Measurements from ENCODE around the gene KIZ. TPM values are rescaled to one million over a fixed set of nuclear protein-coding genes. Genes with fewer than 3 reads are reported as not detected.
"Not testable (repeated sequence)": the region's sequence is repeated elsewhere in the genome, so short reads cannot be mapped to it uniquely, and the experiment has no call there.

The KIZ gene
- total RNA-seq, 1 experiment from 2014 or later, result 15.7 TPM

DNA sequence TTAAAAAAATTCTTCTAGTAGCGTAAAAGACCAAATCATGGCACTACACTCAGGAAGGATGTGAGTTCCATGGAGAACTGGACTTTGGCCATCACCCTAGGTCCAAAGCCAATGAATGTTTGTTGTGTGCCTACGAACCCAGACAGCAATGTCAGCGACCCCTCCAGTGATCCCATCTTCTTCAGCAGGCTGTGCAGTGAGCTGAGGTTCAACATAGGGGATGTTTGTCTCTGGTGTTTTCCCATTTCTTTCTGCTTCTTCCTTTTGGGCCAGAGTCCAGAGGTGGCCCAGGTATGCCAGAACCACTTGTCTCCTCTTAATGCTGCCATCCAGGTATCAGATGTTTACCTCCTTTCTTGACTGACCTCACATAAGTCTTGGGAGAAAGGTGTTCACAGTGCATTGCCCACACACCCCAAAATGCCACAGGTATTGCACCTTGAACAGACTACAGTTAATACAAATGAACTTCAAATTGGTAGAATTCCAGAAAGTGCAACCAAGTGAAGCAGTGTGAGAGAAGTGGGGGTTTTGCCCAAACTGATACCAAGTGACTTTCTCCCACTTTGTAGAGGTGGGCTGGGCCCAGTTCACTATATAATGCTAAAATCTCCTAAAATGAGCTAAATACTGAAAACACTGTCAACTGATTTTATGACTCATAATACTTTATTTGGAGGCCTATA is 14.1 kb downstream of the KIZ start:
- DNase-seq (ENCODE audit: low read depth), result no peak

DNA sequence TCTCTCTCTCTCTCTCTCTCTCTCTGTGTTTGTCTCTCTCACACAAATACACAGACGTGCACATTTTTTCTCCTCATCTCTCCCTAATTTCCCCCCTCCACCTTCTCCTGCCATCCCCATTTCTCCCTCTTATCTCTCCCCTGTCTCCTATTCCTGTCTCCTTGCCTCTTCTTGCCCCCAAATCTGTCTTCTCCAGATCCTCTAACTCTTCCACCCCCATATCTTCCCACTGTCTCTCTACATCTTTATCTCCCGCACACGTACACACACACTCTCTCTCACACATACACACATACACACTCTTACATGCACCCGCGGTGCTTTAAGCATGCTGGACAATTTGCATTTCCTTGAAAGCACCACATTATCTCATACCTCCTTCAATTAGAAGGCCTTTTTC is 15.9 kb downstream of the KIZ start:
- no peak for DNase-seq (ENCODE audit: low read depth)

DNA sequence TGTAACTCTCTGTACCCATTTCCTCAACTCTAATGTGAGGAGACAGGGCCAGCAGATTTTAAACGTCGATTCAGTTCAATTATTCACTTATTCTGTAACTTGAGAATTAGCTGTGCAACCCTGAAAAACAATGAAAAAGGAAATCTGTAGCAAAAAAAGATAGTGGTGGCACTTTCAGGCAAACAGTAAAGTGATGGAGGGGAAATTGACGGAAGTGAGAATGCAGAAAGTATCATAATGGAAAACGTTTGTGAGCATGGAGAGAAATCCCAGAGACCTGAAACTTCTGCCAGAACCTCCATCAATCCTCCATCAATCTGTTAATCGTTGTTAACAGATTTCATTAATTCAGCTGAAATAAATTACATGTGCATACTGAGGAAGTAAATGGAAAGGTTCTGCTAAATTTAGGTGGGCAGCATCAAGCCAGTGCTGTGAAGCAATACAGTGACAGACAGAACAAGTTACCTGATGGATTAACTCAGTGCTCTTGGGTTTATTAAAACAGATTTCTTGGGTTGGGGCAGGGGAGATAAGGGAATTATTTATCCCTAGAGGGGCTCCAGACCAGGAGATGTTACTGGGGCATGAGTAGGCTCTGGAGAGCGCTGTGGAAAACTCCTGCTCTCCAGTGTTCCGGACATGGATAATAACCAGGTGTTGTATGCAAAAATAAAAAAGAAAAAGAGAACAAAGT is 17.5 kb downstream of the KIZ start:
- no peak for DNase-seq (ENCODE audit: low read depth)

DNA sequence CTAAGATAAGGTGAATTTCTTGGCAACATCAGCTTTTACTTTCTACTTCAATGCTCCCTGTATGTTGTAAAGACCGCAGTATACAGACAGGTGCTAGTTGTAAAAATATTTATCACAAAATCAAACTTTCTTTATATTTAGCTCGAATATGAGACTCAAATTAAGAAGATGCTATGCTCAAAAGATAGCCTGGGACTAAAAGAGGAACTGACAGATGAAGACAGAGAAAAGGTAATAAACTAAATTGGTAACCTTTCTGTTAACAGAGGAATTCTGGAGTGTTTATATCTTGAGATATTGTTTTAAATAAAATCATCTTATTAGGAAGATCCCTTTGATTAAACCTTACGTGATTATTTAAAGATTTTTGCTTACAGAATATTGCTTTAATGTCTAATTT is 19.5 kb downstream of the KIZ start:
- DNase-seq (ENCODE audit: low read depth), result no peak

DNA sequence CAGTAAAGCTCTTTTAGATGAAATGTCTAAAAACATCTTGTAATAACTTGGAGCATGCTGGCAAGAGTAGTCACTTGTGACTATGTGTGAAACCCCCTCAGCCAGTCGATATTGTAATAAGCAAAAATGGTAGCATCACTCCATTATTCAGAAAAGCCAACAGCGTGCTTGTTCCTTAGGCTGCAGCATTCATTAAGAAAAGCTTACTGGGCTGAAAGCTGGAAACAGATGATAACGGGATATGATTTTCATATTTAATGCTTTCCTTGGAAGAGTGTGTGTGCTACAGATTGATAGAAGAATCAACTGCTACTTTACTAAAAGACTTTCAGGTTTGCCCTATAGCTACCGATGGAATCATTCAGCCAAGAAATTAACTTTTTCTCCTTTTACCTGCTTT is 20.3 kb downstream of the KIZ start:
- no peak for DNase-seq (ENCODE audit: low read depth)

DNA sequence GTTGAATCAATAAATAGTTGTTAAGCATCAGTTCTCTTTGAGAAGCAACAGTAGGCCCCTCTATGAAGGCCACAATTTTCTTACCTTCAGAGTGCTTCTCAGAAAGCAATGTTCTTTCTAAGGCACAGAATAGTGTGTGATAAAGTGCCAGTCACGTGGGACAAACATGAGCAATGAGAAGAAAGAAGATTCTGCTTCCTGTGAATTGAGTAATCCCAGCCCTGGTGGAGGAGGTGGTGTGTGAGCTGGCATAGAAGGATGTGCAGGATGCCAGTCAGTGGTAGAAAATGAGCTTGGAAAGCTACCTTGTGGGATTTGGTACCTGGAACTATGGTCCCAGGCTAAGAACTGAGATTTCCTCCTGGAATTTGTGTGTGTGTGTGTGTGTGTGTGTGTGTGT is 21.7 kb downstream of the KIZ start:
- DNase-seq (ENCODE audit: low read depth), result peak; percentile 45

DNA sequence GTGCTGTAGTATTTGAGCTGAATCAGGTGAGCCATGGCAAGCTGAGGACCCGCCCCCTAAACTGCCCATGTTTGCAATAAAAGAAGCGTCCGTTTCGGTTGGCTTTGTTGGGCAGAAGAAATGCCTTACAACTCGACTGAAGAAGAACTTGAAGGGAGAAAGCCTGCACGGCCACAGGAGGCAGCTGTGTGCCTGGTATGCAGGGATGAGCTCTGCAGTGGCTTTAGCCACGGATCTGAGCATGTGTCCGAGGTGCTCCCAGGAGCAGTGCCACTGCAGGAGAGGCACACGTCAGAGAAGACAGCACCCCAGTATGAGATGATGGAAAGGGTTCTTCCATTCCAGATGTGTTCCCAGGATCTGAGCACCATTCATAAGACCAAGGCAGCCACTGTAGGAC is 23.5 kb downstream of the KIZ start:
- DNase-seq (ENCODE audit: low read depth), result no peak

DNA sequence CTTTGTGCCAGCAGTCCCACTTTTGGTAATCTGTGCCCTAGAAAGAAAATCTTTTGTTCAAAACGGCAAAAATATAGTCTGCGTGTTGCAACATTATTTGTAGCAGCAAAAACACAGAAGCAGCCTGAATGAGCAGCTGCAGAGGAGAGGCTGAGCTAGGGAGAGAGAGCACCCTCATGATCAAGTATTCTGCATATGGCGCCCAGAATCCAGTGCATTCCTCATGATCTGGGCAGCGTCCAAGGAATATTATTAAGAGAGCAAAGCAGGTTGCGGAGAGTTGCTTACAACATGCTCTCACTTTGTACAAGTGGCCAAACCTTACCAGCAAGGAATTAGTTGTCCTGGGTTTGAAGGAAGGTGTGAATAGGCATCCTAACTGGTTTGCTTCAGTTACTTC is 25.9 kb downstream of the KIZ start:
- DNase-seq (ENCODE audit: low read depth), result no peak

DNA sequence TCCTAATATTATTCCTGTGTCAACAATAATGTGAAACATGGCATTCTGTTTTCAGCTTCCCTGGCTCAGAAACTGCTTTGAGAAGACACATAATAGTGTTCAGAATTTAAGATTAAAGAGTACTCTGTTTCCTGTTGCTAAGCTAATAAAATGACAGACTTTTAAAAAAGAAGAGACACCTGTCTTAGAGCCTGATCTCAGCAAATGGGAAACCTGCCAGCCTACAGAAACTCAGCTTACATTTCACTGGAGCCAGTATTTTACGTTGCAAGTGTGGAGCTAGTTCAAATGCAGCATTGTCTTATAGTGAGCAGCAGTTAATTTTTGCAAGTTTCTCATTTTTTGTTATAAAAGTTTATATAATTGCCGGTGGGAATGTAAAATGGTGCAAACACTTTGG is 28.8 kb downstream of the KIZ start:
- DNase-seq (ENCODE audit: low read depth), result no peak

DNA sequence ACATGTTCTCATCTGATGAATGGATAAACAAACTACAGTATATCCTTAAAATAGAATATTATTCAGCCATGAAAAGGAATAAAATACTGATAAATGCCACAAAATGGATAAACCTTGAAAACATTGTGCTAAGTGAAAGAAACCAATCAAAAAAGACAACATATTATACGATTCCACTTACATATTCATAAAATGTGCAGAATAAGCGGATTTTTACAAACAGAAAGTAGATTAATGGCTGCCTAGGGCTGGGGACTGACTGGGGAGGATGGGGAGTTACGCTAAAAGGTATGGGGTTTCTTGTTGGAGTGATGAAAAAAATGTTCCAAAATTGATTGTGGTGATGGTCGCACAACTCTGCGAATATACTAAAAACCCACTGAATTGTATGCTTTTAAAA is 29.4 kb downstream of the KIZ start:
- no peak for DNase-seq (ENCODE audit: low read depth)

DNA sequence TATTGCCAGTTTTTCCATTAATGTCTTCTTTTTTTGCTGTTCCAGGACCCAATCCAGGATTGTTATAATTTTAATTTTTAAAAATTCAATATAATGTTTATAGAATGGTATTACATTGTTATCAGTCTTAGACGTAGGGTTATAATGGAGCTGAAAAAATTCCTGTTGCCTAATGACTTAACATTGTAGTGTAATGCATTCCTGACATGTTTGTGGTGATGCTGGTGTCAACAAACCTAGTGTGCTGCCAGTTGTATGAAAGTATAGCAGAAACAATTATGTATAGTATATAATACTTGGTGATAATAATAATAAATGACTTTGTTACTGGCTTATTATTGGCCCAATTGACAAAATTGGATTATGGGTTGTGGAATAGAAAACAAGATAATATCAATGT is 30.4 kb downstream of the KIZ start:
- DNase-seq (ENCODE audit: low read depth), result peak; percentile 21

DNA sequence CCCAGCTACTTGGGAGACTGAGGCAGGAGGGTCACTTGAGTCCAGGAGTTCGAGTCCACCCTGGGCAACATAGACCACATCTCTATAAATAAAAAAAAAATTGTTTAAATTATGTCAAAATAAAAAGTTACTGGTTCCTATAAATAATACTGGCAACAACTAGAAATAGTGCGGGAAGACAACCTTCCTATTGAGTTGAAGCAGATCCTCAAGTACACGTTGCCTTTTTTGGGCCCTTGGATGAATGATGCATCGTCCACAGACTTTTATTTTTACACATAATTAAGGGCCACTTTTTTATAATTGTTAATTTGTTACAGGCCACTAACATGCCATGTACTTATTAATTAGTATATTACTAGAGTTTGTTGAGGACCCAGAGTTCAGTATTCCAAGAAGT is 31.1 kb downstream of the KIZ start:
- no peak for DNase-seq (ENCODE audit: low read depth)

DNA sequence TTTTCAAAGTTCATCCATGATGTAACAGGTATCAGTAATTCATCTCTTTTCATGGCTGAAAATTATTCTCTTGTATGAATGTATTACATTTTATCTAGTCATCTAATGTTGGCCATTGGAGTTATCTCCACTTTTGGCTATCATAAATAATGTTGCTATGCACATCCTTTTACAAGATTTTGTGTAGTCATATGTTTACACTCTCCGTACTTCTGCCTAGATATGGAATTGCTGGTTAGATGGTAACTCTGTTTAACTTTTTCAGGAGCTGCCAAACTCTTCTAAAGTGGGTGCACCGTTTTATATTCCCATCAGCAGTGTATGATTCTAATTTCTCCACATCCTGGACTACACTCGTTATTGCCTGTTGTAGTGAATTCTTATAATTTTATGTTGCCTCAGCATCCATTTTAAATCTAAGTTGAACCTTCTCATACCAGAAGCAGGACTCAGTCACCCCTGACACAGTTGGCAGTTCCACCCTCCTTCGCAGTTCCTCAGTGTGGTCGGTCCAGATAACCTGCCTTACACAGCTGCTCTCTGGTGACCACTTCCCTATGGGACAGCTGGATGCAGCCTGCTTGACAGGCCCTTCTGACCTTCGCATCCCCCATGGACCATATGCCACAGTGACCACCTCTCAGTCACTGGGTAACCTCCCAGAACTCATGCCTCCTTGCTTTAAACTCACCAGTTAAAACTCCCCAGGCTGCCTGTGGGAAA is 33.9 kb downstream of the KIZ start:
- no peak for DNase-seq (ENCODE audit: low read depth)

DNA sequence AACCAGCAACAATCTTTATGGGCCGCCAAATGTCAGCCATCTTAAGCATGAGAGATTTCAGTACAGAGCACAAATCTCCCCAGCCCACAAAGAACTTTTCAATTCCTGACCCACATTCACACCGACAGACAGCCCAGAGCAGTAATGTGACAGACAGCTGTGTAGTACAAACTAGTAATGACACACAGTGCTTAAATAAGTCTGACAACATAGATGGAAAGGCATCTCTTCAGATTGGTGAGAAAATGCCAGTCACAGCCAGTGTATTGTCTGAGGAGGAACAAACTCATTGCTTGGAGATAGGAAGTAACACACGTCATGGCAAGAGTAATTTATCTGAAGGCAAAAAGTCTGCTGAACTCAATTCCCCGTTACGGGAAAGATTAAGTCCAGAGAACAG is 36.0 kb downstream of the KIZ start:
- DNase-seq (ENCODE audit: low read depth), result no peak

DNA sequence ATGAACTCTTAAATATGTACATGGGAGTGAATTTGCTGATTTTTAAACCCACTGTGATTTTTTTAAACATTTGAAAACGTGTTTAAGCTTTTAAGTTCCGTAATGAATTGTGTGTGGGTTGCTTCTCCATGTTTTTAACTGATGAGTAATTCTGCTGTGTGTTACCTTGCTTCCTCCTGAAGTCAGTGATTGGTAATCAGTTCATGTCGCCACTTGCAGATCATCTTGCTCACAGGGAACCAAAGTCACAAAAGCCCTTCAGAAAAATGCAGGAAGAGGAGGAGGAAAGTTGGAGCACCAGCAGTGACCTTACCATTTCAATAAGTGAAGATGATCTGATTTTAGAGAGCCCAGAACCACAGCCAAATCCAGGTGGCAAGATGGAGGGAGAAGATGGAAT is 36.7 kb downstream of the KIZ start:
- DNase-seq (ENCODE audit: low read depth), result no peak

DNA sequence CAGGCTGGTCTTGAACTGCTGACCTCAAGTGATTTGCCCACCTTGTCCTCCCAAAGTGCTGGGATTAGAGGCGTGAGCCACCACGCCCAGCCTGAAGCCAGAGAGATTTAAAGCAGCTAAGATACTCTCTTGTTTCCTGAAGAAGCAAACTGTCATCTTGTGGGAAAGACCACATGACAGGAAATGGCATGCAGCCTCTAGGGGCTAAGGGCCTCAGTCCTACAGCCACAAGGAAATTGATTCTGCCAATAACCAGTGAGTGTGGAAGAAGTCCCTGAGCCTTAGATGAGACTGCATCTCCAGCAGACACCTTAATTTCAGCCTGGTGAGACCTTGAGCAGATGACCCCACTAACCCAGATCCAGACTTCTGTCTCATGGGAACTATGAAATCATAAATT is 40.9 kb downstream of the KIZ start:
- peak; percentile 32 for DNase-seq (ENCODE audit: low read depth)

DNA sequence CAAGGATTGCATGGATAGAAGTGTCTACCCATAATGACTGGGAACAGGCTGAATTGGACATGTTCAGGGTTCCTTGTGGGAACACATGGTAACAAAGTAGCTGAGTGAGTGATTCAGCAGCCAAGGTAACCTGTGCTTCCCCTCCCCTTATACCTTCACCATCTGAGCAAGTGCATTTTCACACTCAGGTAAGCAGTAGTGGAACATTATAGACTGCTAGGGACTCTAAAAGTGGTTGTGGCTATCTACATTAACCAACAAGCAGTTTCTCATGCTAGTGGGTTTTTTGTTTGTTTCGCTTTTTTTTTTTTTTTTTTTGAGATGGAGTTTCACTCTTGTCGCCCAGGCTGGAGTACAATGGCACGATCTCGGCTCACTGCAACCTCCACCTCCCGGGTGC is 41.4 kb downstream of the KIZ start:
- no peak for DNase-seq (ENCODE audit: low read depth)

DNA sequence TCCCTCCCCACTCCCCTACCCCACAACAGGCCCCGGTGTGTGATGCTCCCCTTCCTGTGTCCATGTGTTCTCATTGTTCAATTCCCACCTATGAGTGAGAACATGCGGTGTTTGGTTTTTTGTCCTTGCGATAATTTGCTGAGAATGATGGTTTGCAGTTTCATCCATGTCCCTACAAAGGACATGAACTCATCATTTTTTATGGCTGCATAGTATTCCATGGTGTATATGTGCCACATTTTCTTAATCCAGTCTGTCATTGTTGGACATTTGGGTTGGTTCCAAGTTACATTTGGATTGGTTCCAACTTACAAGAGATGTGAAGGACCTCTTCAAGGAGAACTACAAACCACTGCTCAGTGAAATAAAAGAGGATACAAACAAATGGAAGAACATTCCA is 42.2 kb downstream of the KIZ start:
- DNase-seq (ENCODE audit: low read depth), result not testable (repeated sequence)

DNA sequence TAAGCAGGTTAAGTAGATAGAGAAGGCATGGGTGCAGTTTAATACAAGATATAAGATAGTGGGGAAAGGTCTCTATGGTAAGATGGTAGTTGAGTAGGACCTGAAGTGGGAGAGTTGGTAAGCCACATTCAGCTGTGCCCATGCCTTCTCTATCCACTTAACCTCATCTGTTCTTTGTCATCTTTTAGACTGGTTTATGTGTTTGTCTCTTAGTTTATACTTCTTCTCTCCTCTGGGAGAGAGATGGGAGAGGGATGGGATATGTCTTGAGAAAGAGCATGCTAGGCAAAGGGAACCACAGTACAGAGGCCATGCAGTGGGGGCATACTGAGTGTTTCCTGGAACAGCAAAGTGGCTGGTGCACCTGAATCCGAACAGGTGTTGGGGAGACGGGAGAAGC is 46.7 kb downstream of the KIZ start:
- DNase-seq (ENCODE audit: low read depth), result no peak

DNA sequence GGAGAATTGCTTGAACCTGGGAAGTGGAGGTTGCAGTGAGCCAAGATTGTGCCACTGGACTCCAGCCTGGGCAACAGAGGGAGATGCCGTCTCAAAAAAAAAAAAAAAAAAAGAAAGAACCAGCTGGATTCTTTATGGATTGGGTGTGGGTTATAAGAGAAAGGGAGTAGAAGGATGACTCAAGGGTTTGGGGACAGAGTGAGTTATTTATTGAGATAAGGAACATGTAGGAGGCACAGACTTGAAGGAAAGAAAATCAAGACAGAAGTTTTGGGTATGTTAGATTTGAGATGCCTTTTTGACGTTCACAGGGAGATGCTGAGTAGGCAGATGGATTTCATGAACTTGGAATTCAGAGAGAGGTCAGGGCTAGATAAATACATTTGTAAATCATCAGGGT is 47.6 kb downstream of the KIZ start:
- DNase-seq (ENCODE audit: low read depth), result peak; percentile 8

DNA sequence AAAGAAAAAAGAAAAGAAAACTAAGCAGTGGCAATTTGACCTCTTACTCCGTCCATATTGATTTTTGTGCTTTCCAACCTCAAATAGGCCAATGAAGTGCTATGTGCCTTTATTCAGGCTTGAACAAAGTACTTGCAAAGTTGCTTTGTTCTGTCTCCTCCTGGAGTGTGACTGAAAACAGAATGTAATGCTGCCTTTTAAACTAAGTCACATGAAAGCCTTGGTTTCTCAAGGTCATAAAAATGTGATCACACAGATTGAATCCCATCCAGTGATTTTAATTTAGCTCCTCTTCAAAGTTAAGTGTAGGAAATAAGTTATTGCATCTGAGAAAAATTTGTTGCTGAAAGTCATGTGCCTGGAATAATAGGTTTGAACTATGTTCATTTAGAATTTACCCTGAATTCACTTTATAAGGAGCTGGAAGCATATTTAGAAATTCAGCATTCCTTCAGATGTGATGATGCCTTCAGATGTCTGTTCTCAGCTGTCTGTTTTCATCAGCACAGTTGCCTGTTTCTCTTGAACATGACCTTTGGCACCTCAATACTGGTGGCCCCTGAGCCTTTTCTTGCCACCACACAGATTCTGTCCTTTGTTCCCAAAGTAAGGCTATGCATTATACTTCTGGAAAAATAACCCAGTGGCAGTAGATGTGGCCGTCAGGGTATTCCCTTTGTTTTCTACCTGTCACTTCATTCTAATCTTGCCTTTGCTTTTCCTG is 48.8 kb downstream of the KIZ start:
- no peak for DNase-seq (ENCODE audit: low read depth)

DNA sequence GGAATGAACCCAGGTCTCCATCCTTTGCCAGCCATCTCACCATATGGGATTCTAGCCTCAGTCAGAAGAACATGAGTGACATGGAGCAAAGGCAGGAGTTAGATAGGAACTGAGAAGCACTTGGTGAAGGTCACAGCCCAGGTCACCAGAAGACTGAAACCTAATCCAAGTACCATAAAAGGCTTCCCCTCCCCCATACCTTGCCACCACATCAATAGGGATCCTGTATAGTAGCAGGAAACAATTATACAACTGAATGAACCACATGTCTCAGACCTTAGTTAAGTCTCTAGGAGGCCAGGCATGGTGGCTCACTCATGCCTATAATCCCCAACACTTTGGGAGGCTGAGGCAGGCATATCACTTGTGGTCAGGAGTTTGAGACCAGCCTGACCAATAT is 49.6 kb downstream of the KIZ start:
- no peak for DNase-seq (ENCODE audit: low read depth)

DNA sequence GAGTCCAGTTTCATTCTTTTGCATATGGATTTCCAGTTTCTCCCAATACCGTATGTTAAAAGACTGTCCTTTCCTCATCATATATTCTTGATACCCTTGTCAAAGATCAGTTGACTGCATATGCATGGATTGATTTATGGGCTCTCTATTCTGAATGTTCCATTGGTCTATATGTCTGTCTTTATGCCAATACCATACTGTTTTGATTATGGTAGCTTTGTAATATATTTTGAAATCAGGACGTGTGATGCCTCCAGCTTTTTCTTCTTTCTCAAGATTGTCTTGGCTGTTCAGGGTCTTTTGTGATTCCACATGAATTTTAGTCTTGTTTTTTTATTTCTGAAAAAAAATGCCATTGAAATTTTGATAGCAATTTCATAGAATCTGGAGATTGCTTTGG is 51.9 kb downstream of the KIZ start:
- no peak for DNase-seq (ENCODE audit: low read depth)

All from RPMI7951 (cell line).